H1 (cell line): Measurements from ENCODE around the gene SLC4A8. TPM values are rescaled to one million over a fixed set of nuclear protein-coding genes. Genes with fewer than 3 reads are reported as not detected.

ENCODE experiments used
- CTCF ChIA-PET: fragments of 300-600 bp; sonication (Branson Sonifier 250); formaldehyde crosslinking; loops from one replicate; lab custom pipeline; 2021; ENCODE audit not compliant: partially characterized antibody; lab: Charles Lee
- POLR2A ChIA-PET: fragments of 300-600 bp; sonication (Branson Sonifier 250); formaldehyde crosslinking; loops from one replicate; lab custom pipeline; 2021; ENCODE audit warnings: inconsistent platforms; ENCODE audit not compliant: partially characterized antibody; lab: Charles Lee
- DNase-seq, 2 experiments: peaks; one replicate each; pipeline versions ENCODE4 v3.0.0 to v3.0.0-alpha.2; 2010 to 2022; ENCODE audit warnings: low spot score in 2 of 2, low read depth in 1 of 2, mixed read lengths in 1 of 2
- FAIRE-seq: peaks from 2 replicates; lab custom pipeline; 2011; peaks lifted over from hg19 to GRCh38; lab: Jason Lieb, UNC
- H2AFZ ChIP-seq: 2 replicates; pipeline ENCODE4 v1.8.1; 2012; ENCODE audit warnings: low read length, inconsistent platforms
- H2AK5ac ChIP-seq: 2 replicates; pipeline ENCODE4 v1.6.1; 2013; ENCODE audit warnings: low read depth, low read length
- H2BK120ac ChIP-seq: replicated peaks from 2 replicates; pipeline ENCODE3; 2013; ENCODE audit warnings: low read depth, low read length, inconsistent platforms
- H2BK12ac ChIP-seq: 2 replicates; pipeline ENCODE4 v1.6.1; 2013; ENCODE audit warnings: low read depth, low read length
- H2BK15ac ChIP-seq: 2 replicates; pipeline ENCODE4 v1.6.1; 2013; ENCODE audit warnings: low read length
- H2BK20ac ChIP-seq: 2 replicates; pipeline ENCODE4 v1.6.1; 2013; ENCODE audit warnings: low read length
- H2BK5ac ChIP-seq: 2 replicates; pipeline ENCODE4 v1.6.1; 2013; ENCODE audit warnings: low read depth, low read length
- H3K14ac ChIP-seq: 2 replicates; pipeline ENCODE4 v1.6.1; 2013; ENCODE audit warnings: inconsistent platforms; ENCODE audit not compliant: insufficient read length
- H3K18ac ChIP-seq: 2 replicates; pipeline ENCODE4 v1.6.1; 2013; ENCODE audit warnings: low read length; ENCODE audit errors: extremely low read depth
- H3K23ac ChIP-seq: 2 replicates; pipeline ENCODE4 v1.6.1; 2013; ENCODE audit warnings: inconsistent platforms; ENCODE audit not compliant: insufficient read length
- H3K23me2 ChIP-seq: 2 replicates; pipeline ENCODE4 v1.6.1; 2013; ENCODE audit warnings: low read depth, low read length
- H3K27ac ChIP-seq: 2 replicates; pipeline ENCODE4 v1.6.1; 2011; ENCODE audit warnings: low read depth, low read length, inconsistent platforms
- H3K27me3 ChIP-seq, 4 experiments: replicated peaks in 1 of 4; 1 replicate in 1 of 4; 2 replicates in 3 of 4; pipeline versions ENCODE4 v1.6.1 to v1.8.1; 2011 to 2013; ENCODE audit warnings: low read length in 3 of 4, mild to moderate bottlenecking in 3 of 4, inconsistent platforms in 2 of 4, mixed read lengths in 2 of 4, moderate library complexity in 1 of 4; ENCODE audit not compliant: control insufficient read depth in 3 of 4, insufficient read depth in 3 of 4; ENCODE audit errors: extremely low read depth in 1 of 4
- H3K36me3 ChIP-seq, 4 experiments: 2 replicates each; pipeline versions ENCODE4 v1.6.1 to v1.8.1; 2011 to 2013; ENCODE audit warnings: mild to moderate bottlenecking in 4 of 4, low read length in 3 of 4, moderate library complexity in 2 of 4, control low read depth in 1 of 4, inconsistent platforms in 1 of 4; ENCODE audit not compliant: insufficient read depth in 4 of 4, control insufficient read depth in 2 of 4
- H3K4ac ChIP-seq: replicated peaks from 2 replicates; pipeline ENCODE3; 2013; ENCODE audit warnings: low read length, low read depth, mixed read lengths, inconsistent platforms; ENCODE audit not compliant: insufficient read length
- H3K4me1 ChIP-seq, 4 experiments: replicated peaks in 1 of 4; 1 replicate in 1 of 4; 2 replicates in 3 of 4; pipeline versions ENCODE4 v1.6.1 to v1.8.1; 2011 to 2013; ENCODE audit warnings: low read length in 3 of 4, inconsistent platforms in 2 of 4, mixed read lengths in 1 of 4; ENCODE audit not compliant: insufficient read depth in 4 of 4, control insufficient read depth in 3 of 4
- H3K4me2 ChIP-seq, 2 experiments: 2 replicates each; pipeline versions ENCODE4 v1.6.1 to v1.8.1; 2011 to 2013; ENCODE audit warnings: low read depth in 2 of 2, low read length in 2 of 2, control low read depth in 1 of 2, inconsistent platforms in 1 of 2, mild to moderate bottlenecking in 1 of 2; ENCODE audit not compliant: insufficient read depth in 1 of 2
- H3K4me3 ChIP-seq, 4 experiments: fragments of 200-600, 300-600 bp in 1 of 4; sonication (generic), shearing (Covaris generic), sonication (Bioruptor Twin) in 1 of 4; 2 replicates each; pipeline versions ENCODE4 v1.5.1 to v1.8.1; 2011 to 2016; ENCODE audit warnings: low read length in 4 of 4, low read depth in 3 of 4, control low read depth in 2 of 4, inconsistent platforms in 2 of 4, mild to moderate bottlenecking in 2 of 4, mixed read lengths in 1 of 4, moderate library complexity in 1 of 4; ENCODE audit not compliant: insufficient read depth in 2 of 4; ENCODE audit errors: extremely low read depth in 1 of 4
- H3K56ac ChIP-seq: replicated peaks from 2 replicates; pipeline ENCODE3; 2013; ENCODE audit warnings: low read depth, mild to moderate bottlenecking, mixed read lengths, low read length, inconsistent platforms; ENCODE audit not compliant: insufficient read length
- H3K79me1 ChIP-seq: 2 replicates; pipeline ENCODE4 v1.6.1; 2013; ENCODE audit warnings: low read depth, low read length, control low read depth
- H3K79me2 ChIP-seq, 2 experiments: 2 replicates each; pipeline versions ENCODE4 v1.6.1 to v1.8.1; 2012 to 2013; ENCODE audit warnings: low read length in 2 of 2, mild to moderate bottlenecking in 2 of 2, inconsistent platforms in 1 of 2; ENCODE audit not compliant: insufficient read depth in 2 of 2, control insufficient read depth in 1 of 2
- H3K9ac ChIP-seq, 4 experiments: replicated peaks in 1 of 4; 1 replicate in 1 of 4; 2 replicates in 3 of 4; pipeline versions ENCODE4 v1.6.1 to v1.8.1; 2011 to 2013; ENCODE audit warnings: low read depth in 3 of 4, low read length in 3 of 4, control low read depth in 2 of 4, mild to moderate bottlenecking in 2 of 4, moderate library complexity in 2 of 4, inconsistent platforms in 1 of 4; ENCODE audit errors: extremely low read depth in 1 of 4
- H3K9me3 ChIP-seq, 2 experiments: 2 replicates each; pipeline versions ENCODE4 v1.6.1 to v1.8.1; 2012 to 2013; ENCODE audit warnings: mild to moderate bottlenecking in 2 of 2, moderate library complexity in 2 of 2, control low read depth in 1 of 2, inconsistent platforms in 1 of 2, low read depth in 1 of 2, low read length in 1 of 2, mixed read lengths in 1 of 2; ENCODE audit not compliant: insufficient read depth in 2 of 2
- H4K20me1 ChIP-seq, 2 experiments: replicated peaks in 1 of 2; 2 replicates each; pipeline versions ENCODE3 to v1.8.1; 2011 to 2013; ENCODE audit warnings: inconsistent platforms in 2 of 2, low read length in 2 of 2, mild to moderate bottlenecking in 1 of 2; ENCODE audit not compliant: insufficient read depth in 2 of 2, control insufficient read depth in 1 of 2
- H4K5ac ChIP-seq: 2 replicates; pipeline ENCODE4 v1.6.1; 2013; ENCODE audit warnings: low read length, low read depth, mixed read lengths, inconsistent platforms; ENCODE audit not compliant: insufficient read length
- H4K8ac ChIP-seq: 2 replicates; pipeline ENCODE4 v1.8.0; 2013; ENCODE audit warnings: mild to moderate bottlenecking, moderate library complexity, low read length, inconsistent platforms; ENCODE audit not compliant: insufficient read depth; ENCODE audit errors: extremely low read depth
- H4K91ac ChIP-seq: replicated peaks from 2 replicates; pipeline ENCODE3; 2013; ENCODE audit warnings: low read length, mixed read lengths, inconsistent platforms; ENCODE audit not compliant: insufficient read length
- BRCA1 ChIP-seq: IDR thresholded peaks from 2 replicates; pipeline ENCODE4 v1.6.1; 2012; ENCODE audit warnings: low read depth, low read length, improper control_type of control experiment
- EGR1 ChIP-seq: IDR thresholded peaks from 2 replicates; pipeline ENCODE4 v1.6.1; 2011; ENCODE audit warnings: low read depth, low read length, borderline replicate concordance
- EZH2 ChIP-seq: fragments of 200-600 bp; sonication (generic); IDR thresholded peaks from 2 replicates; pipeline ENCODE4 v1.7.1; 2012; ENCODE audit warnings: low read depth, mild to moderate bottlenecking, moderate library complexity, low read length, inconsistent platforms; ENCODE audit not compliant: severe bottlenecking
- POU5F1 ChIP-seq: IDR thresholded peaks from 2 replicates; pipeline ENCODE4 v1.6.1; 2011; ENCODE audit warnings: low read depth, mild to moderate bottlenecking, low read length, moderate library complexity
- RBBP5 ChIP-seq: IDR thresholded peaks from 2 replicates; pipeline ENCODE4 v1.7.1; 2012; ENCODE audit warnings: low read depth, mild to moderate bottlenecking, inconsistent platforms, low read length, moderate library complexity, borderline replicate concordance
- RFX5 ChIP-seq: IDR thresholded peaks from 2 replicates; pipeline ENCODE4 v1.6.1; 2011; ENCODE audit warnings: low read depth, low read length, improper control_type of control experiment, borderline replicate concordance
- SIX5 ChIP-seq: IDR thresholded peaks from 2 replicates; pipeline ENCODE4 v1.6.1; 2011; ENCODE audit warnings: mild to moderate bottlenecking, low read depth, low read length
- TAF7 ChIP-seq: optimal IDR thresholded peaks from 2 replicates; pipeline ENCODE3; 2011; ENCODE audit warnings: low read depth, mild to moderate bottlenecking, inconsistent platforms, low read length, moderate library complexity, borderline replicate concordance
- WGBS, 2 experiments: shearing (Covaris generic) in 1 of 2; methylation state at CpG; one replicate each; pipeline versions ENCODE4 v1.1.6 to v1.1.7; 2013 to 2015; ENCODE audit warnings: low lambda C conversion rate in 2 of 2, mixed read lengths in 2 of 2, inconsistent platforms in 1 of 2, low coverage in 1 of 2, missing lambda C conversion rate in 1 of 2; ENCODE audit not compliant: insufficient replicate concordance in 2 of 2, insufficient coverage in 1 of 2, insufficient read length in 1 of 2; ENCODE audit errors: extremely low coverage in 1 of 2, missing lambda C conversion rate in 1 of 2; 5-methylcytosine and 5-hydroxymethylcytosine counted together
- polyA plus RNA-seq, 7 experiments: library from polyadenylated mRNA; depleted of rRNA in 3 of 7; stranded (reverse) in 5 of 7; unstranded in 2 of 7; fragments of >200 nt in 5 of 7; fragments of 200-250 nt in 2 of 7; gene quantifications; 1 replicate in 5 of 7; 2 replicates in 1 of 7; 4 replicates in 1 of 7; pipeline versions ENCODE4 v1.2.1 to v1.2.3, GENCODE V29; 2011 to 2013; ENCODE audit warnings: missing spikeins in 2 of 7, mixed read lengths in 2 of 7
- total RNA-seq: library from RNA; stranded (reverse); fragmentation: NEBNext Ultra II Directional; extraction: Animal tissue kit (Norgen Biotek cat#: 25700); gene quantifications from 2 replicates; pipeline ENCODE4 v1.2.1, GENCODE V29; 2021

The SLC4A8 gene
- total and polyA plus RNA-seq, 2 of the 8 experiments (the other 6 are each of a cell fraction or from before 2014, with no cell fraction given) = 11.2 to 13.4 TPM

- Histone ChIP-seq H3K23ac (no peak overlapping the region), H4K5ac (no peak overlapping the region), H3K4me1 (no peaks in the 10 kb centered on the region), H2BK5ac (no peak overlapping the region), H4K8ac (no peak overlapping the region), H3K27me3 (no peaks in the 10 kb centered on the region), H3K4me3 (no peak overlapping the region), H2BK20ac (no peak overlapping the region), H3K27ac (no peak overlapping the region), H3K9me3 (no peaks in the 10 kb centered on the region), H4K20me1 (no peaks in the 10 kb centered on the region), H3K4me2 (no peak overlapping the region), H3K14ac (no peak overlapping the region), H3K79me1 (no peaks in the 10 kb centered on the region; the same call in 1 of the 2 replicates), H2BK120ac (no peak overlapping the region), H2BK12ac (no peak overlapping the region), H2AK5ac (no peak overlapping the region), H3K36me3 (peaks cover 0 to 8% (median under 1%) of the 10 kb centered on the region in 4 experiments; a peak in 3 of 8 replicates), H3K18ac (no peak overlapping the region), H3K4ac (no peak overlapping the region), H3K9ac (no peak overlapping the region), H2AFZ (no peak overlapping the region), H4K91ac (no peak overlapping the region), H3K23me2 (no peaks in the 10 kb centered on the region; the same call in 1 of the 2 replicates), H2BK15ac (no peak overlapping the region), H3K79me2 (no peaks in the 10 kb centered on the region), H3K56ac (no peak overlapping the region)
- CTCF ChIA-PET = interaction anchor here (0.9 kb wide), 1 partner anchor 12 kb away, joined by 3 read pairs; no protein-coding TSS in a partner anchor
- POLR2A ChIA-PET = no interaction called here
- 88% methylated on average over 5 of the region's 5 CpGs; no CpG with 5 or more reads in 1 of the 2 experiments for WGBS, 2 experiments
- FAIRE-seq = no peak
- TF ChIP-seq BRCA1 = no peak
- no peak for TF ChIP-seq RFX5
- no peak for TF ChIP-seq TAF7
- no peak for TF ChIP-seq EZH2
- TF ChIP-seq POU5F1 = no peak
- no peak for TF ChIP-seq SIX5
- no peak for TF ChIP-seq RBBP5
- no peak for TF ChIP-seq EGR1
- no peak for DNase-seq
These were observed 83.7 kb downstream of the SLC4A8 start for GRCh38 chr12:51508285-51508684.
